Stimulated activated CD8-positive, alpha-beta memory T cell treated with anti-CD3 and anti-CD28 coated beads, Interleukin-4, amount 100 ng/mL, for 24 hours (primary cell): ENCODE data around the gene FGF14.

Experiments used
- DNase-seq: peaks from one replicate; pipeline ENCODE4 v3.0.0-alpha.2; 2020; ENCODE audit warnings: low read depth

Gene FGF14

DNA sequence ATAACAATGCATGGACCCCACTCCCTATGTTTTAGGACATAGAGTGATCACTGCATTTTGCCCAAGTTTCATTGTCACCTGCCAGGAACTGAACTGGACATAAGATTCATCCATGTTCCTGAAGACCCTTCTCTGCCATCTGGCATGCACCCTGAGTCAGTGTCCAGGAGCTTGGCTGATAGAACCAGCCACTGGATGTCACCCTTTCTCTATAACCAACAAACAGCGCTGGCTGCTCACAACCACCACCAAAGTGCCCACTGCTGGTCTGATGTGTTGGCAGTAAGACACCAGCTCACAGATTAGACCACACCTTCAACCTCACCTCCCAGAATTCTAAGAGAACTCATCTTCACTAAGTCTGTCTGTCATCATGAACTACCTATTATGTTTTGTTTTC is 616.0 kb downstream of the FGF14 start:
- DNase-seq: no peak

DNA sequence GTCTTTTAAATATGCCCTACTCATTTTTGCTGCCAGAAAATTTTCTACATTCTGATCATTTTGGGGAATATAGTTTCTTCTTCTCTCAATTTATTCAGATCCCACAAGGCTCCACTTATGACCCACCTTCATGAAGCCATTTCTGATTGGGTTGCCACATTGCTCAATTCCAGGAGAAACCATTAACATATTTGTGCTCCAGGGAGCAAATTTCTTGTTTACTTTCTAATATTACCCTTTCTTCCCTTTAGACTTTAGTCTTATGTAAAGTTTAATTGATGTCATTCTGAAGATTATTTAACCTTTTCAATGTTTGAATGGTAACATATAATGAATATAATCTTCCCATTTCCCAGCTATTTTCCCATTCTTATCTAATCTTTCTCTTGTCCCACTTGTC is 617.5 kb downstream of the FGF14 start:
- DNase-seq: no peak

DNA sequence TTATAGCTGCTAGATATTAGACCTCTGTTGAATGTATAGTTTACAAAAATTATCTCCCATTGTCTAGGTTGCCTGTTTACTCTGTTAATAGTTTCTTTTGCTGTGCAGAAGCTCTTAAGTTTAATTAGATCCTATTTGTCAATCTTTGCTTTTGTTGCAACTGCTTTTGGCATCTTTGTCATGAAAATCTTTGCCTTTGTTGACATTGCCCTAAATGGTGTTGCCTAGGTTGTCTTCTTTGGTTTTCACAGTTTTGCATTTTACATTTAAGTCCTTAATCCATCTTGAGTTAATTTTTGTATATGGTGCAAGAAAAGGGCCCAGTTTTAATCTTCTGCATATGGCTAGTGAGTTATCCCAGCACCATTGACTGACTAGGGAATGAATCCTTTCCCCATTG is 618.3 kb downstream of the FGF14 start:
- DNase-seq: no peak

DNA sequence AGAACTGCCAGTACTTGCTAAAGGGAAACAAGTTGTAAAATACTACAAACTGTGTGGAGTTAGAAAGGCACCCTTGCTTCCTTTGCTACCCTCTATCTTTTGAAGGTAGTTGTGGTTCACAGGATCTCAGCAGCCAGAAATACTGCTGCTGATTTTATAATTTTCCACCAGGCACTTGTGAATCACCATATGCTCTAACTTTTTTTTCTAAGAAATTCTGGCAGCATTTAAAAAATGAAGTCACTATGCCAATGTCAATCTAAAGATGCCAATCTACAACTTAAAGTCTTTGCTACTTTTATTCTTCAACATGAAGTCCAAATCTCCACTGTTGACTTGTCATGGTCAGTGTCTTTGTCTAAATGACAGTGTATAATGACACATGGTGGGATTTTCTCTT is 621.6 kb downstream of the FGF14 start:
- DNase-seq: no peak

DNA sequence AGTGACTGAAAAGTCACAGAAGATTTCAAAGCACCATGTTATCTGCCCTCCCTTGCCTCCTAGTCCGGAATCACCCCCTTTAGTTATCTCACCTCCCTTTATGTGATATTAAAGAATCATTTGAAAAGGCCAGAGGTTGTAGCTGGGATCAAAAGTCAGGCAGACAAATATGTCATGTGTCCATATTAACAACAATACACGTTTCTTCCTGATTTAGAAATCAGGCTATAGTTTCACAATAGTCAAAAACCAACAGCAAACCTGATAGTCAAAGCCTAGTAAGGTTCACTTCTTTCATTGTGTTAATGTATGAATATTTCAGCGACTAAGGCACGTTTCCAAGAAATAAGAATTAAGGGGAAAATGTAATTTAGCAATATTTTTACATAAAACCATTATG is 622.7 kb downstream of the FGF14 start:
- no peak for DNase-seq

DNA sequence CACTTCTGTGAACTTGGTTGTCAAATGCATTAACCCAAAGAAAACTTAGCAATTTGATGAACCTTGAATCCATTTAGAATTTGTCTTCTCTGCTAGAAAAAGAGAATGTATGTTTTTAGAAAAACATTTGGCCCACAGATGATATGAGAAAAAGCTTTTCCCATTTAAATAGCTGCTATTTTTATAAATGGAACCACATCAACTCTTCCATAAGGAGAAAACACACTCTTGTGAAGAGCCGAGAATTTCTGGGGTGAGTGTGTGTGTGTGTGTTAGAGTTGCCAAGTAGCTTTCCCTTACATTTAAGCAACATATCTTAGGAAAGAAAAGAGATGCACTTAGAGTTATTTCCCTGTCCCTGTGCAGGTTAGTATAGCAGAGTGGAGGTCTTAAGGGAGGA is 626.6 kb downstream of the FGF14 start:
- no peak for DNase-seq

GRCh38 chr13:101774393-101774792 is 627.5 kb downstream of the FGF14 start:
- DNase-seq: no peak

DNA sequence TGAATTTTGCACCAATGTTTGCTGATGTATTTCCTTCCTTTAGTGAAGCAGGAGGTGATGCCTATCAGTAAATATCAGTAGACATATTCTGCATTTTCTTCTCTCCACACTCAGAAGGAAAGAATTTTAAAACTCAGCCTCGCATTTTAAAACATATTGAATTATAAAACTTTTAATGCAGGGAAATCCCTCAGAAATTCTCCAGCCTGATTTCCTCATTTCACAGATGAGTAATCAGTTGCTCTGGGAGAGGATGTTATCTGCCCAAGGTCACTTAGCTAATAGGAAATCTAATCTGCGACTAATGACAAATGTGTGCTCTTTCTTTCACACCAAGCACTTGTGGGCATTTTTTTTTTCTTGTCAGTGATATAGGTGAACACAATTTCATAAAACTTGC is 628.8 kb downstream of the FGF14 start:
- no peak for DNase-seq

GRCh38 chr13:101767131-101767530 is 634.7 kb downstream of the FGF14 start:
- no peak for DNase-seq

DNA sequence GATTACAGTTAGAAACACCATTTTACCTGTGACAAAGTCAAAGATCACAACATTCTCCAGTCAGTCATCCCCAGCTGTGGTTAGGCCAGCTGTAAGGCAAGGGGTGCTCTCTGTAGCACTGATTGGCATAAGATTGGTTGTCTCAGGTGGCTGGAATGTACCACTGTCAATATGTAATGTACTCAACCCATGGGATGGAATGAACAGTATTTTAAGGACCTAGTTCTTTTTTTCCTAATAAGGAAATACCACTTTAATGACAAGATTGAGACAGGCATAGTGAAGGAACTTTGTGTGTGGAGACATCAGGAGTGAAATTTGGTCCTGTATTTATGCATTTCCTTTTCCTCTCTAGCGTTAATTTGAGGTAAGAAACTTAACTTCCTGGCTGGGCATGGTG is 638.7 kb downstream of the FGF14 start:
- DNase-seq: no peak

DNA sequence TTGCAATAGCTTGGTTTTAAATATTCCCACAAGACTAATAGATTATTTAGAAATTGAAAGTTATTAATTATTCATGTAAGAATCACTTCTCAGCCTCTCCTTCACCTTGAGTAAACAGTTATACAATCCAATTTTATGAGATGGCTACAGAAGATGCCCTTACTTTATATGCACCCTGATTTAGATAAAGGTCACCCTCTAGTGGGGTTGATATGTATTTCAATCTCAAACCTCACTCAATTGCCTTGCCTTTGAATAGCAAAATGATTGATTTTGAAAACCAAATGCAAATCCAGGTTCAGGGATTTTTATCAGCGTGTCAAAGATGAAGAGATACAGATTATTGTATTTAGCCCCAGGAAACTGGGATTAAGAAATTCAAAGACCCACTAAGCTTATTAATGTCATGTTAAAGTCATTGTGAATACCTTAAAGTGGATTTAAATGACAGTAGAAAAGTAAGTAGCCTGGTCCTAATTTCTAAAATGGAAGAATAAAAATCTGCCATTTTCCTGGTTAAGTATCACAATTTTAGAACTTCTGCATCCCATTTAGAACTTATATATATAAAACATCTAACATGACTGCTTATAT is 644.3 kb downstream of the FGF14 start:
- DNase-seq: no peak

- DNase-seq: no peak
Measured at GRCh38 chr13:101755228-101755887, 646.5 kb downstream of the FGF14 start.

DNA sequence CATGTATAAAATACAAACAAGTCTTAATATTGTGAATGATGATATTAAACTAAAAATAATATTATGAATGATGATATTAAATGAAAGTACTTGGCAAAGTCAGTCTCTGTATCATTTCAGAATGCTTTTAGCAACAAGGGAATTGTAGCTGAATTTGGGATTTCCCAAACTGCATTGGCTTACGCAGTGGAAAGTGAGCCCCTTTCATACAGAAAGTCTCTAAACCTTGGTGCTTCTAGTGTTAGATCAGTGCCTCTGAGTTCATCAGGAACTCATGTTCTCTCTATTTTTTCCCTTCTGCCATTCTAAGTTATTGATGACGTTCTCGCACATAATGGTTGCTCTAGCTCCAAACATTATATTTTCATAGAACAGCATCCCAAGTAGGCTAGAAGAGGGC is 649.4 kb downstream of the FGF14 start:
- no peak for DNase-seq

DNA sequence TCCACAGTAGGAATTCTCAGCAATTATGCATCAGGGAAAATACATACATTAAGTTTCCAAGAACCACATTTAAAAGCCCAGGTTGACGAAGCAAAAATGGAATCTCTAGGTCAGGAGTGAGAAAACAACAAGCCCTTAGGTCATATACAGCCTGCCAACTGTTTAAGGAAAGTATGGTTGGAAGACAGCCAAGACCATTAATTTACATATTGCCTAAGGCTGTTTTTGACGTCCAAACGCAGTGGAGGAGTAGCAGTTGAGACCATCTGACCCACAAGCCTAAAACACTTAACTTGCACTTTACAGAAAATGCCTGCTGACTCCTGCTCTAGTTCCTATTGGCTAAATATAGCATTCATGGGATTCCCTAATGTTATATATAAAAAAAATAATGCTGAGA is 650.4 kb downstream of the FGF14 start:
- DNase-seq: no peak

DNA sequence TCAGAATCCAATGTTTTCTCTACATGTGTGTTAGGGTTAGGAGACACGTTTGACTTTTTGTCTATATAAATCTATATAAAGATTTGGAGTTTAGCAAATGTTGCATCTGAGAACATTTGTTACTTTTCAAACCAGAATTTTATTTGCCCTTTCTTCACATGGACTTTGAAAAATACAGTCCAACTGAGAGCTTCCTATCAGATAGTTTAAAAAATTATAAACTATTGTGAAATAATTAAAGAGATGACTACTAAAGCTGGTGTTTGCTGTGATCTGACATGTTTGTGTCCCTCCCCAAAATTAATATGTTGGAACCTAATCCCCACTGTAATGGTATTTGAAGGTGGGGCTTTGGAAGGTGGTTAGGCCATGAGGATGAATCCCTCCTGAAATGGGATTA is 652.3 kb downstream of the FGF14 start:
- DNase-seq: no peak

DNA sequence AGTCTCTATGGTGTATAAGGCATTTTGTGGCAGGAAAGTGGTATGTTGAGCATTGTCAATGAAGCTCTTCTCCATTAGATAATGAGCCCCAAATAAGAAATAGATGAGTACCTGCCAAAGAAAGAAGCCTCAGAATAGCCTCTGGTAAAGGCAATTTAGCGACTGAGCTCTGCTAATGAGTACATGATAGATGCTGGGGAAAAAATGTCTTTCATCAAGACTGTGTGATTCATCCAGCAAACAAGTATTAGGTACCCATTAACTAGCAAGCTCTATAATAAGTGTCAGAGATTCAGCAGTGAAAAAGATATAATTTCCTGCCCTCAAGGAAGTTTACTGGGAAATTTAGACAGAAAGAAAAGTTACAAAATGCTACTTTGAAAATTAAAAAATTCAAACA is 654.8 kb downstream of the FGF14 start:
- DNase-seq: no peak

DNA sequence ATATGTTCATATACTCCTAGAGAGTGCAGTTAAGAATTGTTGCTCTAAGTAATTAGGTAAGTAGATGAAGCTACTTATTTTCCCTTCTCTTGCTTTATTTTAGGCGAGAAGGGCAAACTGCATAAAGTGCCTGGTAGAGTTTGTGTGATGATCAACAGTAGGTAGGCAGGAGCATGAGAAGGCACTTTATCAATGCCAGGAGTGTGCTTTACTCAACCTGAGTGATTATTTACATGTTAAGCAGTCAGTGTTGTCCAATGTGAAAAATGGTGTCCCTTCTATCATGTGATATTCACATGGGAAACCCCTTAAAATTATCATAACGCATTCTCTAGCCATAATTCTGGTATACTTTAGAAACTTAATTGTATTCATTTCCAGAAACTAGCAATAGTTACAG is 655.3 kb downstream of the FGF14 start:
- no peak for DNase-seq

DNA sequence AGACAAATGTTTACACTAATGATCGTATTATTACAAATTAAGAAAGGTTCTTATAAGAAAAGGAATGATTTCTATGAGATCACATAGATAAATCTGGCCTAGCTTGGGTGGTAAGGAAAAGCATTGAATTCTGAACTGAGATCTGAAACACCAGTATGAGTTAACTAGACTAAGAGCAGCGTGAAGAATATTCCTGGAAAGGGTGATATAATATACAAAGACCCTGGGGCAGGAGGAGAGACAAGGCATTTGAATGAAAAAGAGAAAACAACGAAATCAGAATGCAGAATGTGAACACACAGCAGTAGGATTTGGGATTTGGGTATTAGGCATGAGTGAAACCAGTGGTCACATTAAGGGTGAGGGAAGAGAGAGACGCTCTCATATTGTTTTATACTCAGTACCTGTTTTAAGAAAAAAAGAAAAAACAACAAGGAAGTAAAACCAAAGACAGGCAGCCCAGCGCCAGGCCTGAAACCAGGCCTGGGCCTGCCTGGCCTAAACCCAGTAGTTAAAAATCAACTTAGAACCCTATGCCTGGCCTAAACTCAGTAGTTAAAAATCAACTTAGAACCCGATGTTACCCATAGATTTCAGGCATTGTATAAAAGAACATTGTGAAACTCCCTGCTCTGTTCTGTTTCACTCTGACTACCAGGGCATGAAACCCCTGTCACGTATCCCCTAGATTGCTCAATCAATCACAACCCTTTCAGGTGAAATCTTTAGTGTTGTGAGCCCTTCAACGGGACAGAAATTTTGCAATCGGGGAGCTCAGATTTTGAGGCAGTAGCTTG is 662.3 kb downstream of the FGF14 start:
- no peak for DNase-seq

GRCh38 chr13:101738336-101738735 is 663.5 kb downstream of the FGF14 start:
- no peak for DNase-seq

DNA sequence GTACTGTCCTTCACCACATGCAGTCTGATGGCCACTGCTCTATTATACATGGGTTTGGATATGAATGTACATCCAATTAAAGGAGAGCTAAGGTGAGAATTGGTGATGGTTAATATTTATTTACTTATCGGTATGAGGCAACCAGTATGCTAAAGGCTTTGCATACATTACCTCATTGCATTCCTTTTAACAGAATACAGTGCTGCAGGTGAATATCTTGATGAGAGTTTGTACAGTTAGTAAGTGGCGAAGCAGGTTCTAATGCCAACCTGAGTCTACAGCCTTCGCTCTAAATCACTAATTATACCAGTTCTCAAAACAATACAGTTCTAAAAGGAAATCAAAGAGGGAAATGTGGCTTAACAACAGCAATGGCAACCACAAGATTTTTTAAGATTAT is 665.3 kb downstream of the FGF14 start:
- no peak for DNase-seq

- DNase-seq: no peak
Measured at GRCh38 chr13:101730420-101731000, 671.3 kb downstream of the FGF14 start.

GRCh38 chr13:101728615-101729014 is 673.2 kb downstream of the FGF14 start:
- no peak for DNase-seq

GRCh38 chr13:101728021-101728420 is 673.8 kb downstream of the FGF14 start:
- DNase-seq: no peak
